Ishikawa (cell line): ENCODE data around the gene EMC10.
A peak's percentile ranks its signal among the peaks of the same experiment; 100 is the strongest.

Experiments used
- CEBPB ChIP-seq: IDR thresholded peaks from 2 replicates; pipeline ENCODE4 v1.6.1; 2012
- EP300 ChIP-seq: IDR thresholded peaks from 2 replicates; pipeline ENCODE4 v1.6.1; 2012; ENCODE audit warnings: borderline replicate concordance
- YY1 ChIP-seq: IDR thresholded peaks from 2 replicates; pipeline ENCODE4 v1.6.1; 2012; ENCODE audit warnings: low read depth

GRCh38 chr19:50537769-50538230 lies 61.5 kb downstream of the EMC10 start:
- no peak for TF ChIP-seq EP300
- no peak for TF ChIP-seq CEBPB
- 0 out of 2 replicates have a peak, but pooled peaks have one; percentile 15 for TF ChIP-seq YY1
